GM19239 (cell line): ENCODE measurements around the gene CSTF1.

Experiments used
- DNase-seq: peaks from one replicate; pipeline ENCODE4 v3.0.0; 2011; ENCODE audit warnings: low spot score; ENCODE audit not compliant: insufficient read length
- FAIRE-seq: peaks from 2 replicates; lab custom pipeline; 2011; peaks lifted over from hg19 to GRCh38; lab: Jason Lieb, UNC

CSTF1 gene

DNA sequence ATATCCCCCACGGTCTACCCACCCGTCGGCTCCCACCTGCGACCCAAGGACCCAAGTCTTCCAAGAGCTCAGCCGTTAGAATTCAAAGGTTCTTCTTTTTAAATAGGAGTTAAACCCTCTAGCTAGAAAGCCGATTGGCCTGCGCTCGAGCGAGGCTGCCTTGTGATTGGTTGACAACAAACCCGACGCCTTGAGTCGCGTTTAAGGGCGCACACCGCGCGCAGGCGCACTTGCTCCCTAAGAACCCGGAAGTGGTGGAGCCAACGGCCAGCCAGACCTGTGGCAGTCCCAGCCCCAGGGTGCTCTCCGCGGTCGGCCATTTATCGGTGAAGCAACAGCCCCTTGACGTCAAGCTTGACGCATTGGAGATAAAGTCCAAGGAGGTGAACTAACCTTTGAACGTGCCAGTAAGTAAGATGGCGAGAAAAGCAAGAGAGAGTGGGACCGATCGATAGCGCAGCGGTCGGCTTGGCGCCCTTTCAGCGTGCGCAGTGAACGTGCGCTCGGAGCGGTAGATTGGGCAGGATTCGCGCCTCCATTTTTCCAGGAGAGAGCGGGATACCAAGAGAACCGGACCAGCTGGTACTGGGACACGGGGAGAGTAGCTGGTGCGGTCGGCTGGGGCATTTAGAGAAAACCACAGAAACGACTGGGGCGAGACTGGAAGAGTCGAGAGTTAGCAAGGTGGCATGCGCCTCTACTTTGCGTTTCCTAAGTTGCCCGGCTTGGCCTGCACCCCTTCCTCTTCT lies at the start of gene CSTF1, which contains the start of gene AURKA:
Gene CSTF1 (plus strand): TSS at position 514 of the 749 bp plus-strand sequence. CDS start 2,908 bp downstream, outside the sequence.
Gene AURKA (minus strand): TSS at position 84 of the 749 bp plus-strand sequence. CDS start 4,018 bp downstream, outside the sequence.
- peak; percentile 85 for FAIRE-seq
- peak; percentile 94 for DNase-seq

- DNase-seq: no peak
- no peak for FAIRE-seq
These were observed 49.7 kb upstream of the CSTF1 start for GRCh38 chr20:56342783-56343182.

GRCh38 chr20:56343861-56344381 lies 48.5 kb upstream of the CSTF1 start:
- FAIRE-seq: no peak
- DNase-seq: peak; percentile 34

DNA sequence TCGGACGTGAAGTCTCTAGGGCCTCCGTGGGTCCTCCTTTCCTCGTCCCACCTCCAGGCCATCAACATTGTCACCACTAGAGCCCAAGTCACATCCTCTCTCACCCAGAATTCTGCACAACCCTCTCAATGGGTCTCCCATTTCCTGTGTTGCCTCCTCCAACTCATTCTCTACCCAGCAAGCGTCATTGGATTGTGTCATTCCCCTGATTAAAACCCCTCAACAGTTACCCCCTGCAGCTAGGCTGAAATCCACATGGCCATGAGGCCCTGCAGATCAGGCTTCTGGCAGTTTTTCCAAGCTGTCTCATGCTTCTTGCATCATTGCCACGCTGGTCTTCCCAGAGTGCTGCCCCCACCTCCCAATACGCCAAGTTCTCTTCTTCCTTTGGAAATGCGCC lies 46.5 kb upstream of the CSTF1 start:
- DNase-seq (no peak), FAIRE-seq (no peak)

DNA sequence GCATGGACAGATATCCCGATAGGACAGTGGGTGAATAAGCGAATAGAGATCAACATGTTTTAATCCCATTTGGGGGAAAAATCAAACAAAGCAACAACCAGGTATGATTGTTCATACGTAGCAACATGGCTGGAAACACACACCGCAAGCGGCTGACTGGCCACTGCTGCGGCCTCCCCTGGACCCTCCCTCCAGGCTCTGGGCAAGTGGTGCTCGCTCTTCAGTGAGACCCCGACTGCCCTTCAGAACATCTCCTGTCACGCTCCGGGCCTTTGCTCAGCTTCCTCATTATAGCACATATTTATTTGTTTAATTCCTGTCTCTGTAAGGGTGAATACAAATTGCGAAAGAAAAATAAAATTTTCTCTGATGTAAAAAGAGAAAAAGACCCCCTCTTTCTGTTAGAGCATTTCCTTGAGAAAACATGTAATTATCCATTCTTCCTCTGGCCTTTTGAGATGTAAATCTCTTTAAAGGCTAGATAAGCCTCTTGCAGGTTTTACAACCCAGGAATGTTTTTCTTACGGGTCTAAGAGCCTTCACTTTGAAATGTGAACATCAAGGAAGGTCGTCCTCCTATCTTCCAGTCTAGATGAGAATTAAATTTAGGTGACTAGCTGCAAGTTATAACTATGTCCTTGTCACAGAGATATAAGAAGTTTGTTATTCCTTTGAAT lies 44.7 kb upstream of the CSTF1 start:
- no peak for DNase-seq

DNA sequence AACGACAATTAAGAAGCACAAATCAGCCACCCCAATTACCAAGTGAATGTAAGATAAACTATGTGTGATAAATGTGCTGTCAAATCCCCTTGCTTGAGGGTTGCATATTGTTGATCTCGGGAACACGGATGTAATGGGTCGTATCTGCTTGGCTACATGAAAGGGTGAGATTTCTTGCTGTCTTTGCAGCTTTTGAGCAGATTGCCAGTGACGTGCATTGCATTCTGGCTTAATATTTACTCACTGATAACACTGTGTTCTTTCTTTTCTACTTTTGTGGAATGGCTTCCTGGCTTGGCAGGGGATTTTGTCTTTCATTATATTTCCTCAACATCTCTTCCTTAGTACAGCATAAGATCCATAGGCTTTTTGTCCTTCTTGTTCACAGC lies 44.1 kb upstream of the CSTF1 start:
- DNase-seq (no peak), FAIRE-seq (no peak)

More for the DNA sequence above, 44.7 kb upstream of the CSTF1 start:
- FAIRE-seq: no peak

GRCh38 chr20:56348746-56349145 lies 43.7 kb upstream of the CSTF1 start:
- no peak for FAIRE-seq
- DNase-seq: no peak

DNA sequence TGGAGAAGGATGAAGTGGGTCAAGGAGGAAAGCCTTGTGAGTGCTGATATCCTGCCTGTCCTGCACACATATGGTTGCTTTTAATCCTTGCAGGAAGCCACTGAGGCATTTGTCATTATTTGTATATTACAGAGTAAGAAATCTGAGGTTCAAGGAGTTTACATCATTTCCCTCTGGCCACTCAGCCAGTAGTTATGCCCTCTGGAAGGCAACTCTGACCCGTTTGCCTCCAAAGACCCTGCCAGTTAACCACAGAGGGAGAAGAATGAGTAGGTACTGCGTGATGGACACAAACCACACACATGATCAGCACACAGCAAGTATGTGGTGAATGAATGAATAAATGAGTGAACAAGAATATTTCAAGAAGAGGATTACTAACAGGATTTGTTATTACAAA lies 41.6 kb upstream of the CSTF1 start:
- DNase-seq: no peak
- FAIRE-seq: no peak

DNA sequence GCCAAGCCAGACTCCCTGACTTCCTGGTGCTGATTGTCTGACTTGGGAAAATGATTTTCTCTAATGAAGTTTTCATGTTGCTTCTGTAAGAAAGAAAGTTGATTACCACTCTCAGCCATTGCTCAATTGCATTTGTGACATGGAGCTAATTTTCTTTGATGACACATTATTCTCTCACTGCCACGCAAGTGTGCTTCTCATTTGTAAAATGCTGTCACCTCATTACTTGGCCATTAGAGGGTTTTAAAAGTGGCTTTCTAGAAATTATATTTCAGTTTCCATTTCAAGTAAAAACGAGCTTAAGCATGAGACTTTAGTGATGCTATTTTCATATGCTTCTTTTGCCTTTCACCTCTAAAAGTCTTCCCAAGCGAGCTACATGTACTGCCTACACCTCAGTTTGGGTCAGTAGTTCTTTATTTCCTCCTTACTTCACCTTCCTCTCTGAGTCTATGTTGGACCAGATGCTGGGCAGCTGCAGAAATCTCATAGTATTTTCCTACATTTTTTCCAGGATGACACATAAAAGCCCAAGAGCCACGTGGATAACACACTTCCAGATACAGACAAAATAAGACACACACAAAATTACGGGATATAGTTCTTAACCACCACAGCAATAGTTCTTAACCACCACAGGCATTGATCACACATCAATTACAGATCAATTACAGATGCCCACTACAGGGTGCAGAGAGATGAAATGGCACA lies 39.9 kb upstream of the CSTF1 start:
- FAIRE-seq: no peak
- DNase-seq: no peak

DNA sequence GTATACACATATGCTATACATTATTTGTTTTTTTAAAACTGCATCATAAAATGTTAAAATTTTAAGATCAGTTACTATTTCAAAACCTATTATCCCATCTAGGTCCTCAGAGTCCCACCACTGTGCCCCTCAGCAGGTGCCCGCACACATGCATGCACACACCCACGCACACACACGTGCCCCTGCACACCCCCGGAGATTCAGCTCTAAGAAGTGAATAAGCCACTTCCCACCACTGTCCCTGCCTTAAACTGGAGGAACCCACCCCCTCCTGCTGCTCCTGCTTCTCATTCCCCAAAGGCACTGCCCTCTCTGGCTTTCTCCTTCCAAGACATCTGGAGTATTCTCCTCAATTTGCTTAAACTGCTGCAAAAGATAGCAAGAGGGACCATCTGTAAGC lies 39.1 kb upstream of the CSTF1 start:
- FAIRE-seq: no peak
- no peak for DNase-seq

- no peak for DNase-seq
- no peak for FAIRE-seq
These were observed 34.4 kb upstream of the CSTF1 start for GRCh38 chr20:56358070-56358469.

GRCh38 chr20:56358600-56359211 lies 33.7 kb upstream of the CSTF1 start, which contains the start of gene FAM210B:
FAM210B (plus strand) TSS chr20:56358974; CDS start chr20:56359006, 32 bp downstream.
- FAIRE-seq (no peak), DNase-seq (peak; percentile 97)

- DNase-seq: peak; percentile 13
- no peak for FAIRE-seq
These were observed 33.0 kb upstream of the CSTF1 start for GRCh38 chr20:56359212-56360132.

GRCh38 chr20:56360133-56360907 lies 32.1 kb upstream of the CSTF1 start:
- FAIRE-seq (no peak), DNase-seq (no peak)

- FAIRE-seq (no peak), DNase-seq (no peak)
These were observed 31.6 kb upstream of the CSTF1 start for GRCh38 chr20:56360908-56361205.

- no peak for DNase-seq
These were observed 30.5 kb upstream of the CSTF1 start for GRCh38 chr20:56361900-56362299.

DNA sequence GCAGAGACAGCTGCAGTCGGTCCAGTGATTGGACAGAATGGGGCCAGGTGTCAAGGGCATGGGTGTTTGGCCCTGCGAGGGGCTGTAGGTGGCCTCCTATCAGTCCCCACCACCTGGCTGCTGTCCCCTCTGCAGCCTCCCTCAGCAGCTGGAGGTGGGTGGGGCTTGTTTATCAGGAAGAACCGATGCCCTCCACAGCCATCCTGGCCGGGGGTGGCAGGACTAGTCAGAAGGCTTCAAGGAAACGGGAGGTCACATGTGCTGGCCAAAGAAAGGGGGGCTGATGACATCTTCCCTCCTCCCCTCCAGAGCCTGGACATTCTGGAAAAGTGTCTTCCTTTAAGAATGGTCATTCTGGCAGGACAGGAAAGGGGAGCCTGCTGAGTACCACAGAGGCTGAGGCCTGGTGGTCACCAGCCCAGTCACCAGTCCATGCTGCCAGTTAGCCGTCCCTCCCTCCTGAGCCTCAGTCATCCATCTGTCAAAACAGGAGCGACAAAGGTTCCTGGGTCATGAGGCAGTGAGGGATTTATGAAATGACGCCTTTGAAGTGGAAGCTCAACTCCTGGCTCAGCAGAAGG lies 29.5 kb upstream of the CSTF1 start:
- DNase-seq (no peak), FAIRE-seq (no peak)

More at GRCh38 chr20:56361900-56362299, 30.5 kb upstream of the CSTF1 start:
- FAIRE-seq: no peak

DNA sequence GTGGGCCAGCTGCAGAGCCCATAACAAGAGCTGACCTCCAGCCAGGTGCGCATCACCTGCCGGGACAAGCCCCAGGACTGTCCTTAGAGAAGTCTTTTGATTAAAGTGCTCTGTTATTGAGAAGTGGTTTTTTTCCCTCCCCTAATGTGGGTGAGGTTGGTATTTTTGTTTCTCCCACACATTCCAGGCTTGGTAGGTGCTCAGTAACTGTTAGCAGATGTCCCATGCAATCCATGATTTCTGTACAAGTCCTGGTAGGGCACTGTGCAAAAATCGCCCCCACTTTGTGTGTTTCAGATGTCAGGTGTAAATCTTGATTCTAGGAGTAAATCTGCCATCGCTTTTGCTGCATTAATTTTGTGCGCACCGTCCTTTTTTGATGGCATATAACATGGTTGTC lies 29.0 kb upstream of the CSTF1 start:
- FAIRE-seq (no peak), DNase-seq (no peak)
